GM18520 (cell line): ENCODE results near the gene KATNB1.

ENCODE experiments used
- ATAC-seq: cut with Tn5 transposase; IDR thresholded peaks from one replicate; pipeline ENCODE4 v1.9.1; 2021; ENCODE audit not compliant: unreplicated experiment

The KATNB1 gene

DNA sequence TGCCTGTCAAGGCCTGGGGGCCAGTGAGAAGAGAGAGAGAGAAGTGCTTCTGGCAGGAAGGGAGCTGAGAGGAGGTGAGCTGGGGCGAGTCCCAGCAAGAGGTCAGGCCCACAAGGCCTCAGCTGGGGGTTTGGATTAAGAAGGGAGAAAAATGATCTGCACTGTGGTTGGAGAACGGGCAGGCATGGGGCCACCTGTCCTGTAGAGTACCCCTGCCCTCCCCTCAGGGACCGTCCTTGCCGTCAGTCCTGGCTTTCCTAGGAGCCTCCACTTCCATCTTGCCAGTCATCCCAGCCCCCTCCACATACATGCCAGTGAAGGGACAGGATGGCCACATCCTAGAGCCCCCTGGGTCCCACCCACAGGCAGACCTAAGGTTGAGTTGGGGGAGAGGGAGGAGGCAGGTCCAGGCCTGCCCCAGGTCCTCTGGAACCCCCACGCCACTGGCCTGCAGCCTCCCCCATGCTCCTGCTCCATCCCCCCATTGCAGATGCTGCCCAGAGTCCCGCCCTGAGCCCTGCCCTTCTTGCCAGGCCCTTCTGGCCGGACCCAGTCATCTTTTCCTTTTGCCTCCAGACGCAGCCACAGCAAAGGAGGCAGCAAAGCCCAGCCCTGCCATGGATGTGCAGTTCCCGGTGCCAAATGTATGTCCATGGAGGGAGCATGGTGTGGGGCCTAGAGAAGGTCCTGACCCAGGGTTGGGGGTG lies 18.9 kb downstream of the KATNB1 start:
- ATAC-seq = no peak

DNA sequence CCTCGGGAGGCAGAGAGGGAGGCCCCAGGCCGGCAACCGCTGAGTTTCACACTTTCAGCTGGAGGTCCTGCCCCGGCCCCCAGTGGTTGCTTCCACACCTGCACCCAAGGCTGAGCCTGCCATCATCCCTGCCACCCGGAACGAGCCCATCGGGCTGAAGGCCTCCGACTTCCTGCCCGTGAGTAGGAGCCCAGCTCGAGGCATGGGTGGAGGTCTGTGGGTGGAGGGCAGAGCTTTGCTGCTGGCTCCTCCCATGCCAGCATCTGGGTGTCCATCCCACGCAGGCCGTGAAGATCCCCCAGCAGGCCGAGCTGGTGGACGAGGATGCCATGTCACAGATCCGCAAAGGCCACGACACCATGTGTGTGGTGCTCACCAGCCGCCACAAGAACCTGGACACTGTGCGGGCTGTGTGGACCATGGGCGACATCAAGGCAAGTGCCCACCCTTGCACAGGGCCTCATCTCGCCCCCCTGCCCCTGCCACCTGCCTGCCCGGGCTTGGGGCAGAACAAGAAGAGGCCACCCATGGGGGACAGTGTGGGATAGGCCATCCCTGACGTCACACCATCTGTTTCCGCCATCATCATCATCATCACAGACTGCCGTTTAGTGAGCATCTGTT lies 19.6 kb downstream of the KATNB1 start:
- ATAC-seq = no peak

DNA sequence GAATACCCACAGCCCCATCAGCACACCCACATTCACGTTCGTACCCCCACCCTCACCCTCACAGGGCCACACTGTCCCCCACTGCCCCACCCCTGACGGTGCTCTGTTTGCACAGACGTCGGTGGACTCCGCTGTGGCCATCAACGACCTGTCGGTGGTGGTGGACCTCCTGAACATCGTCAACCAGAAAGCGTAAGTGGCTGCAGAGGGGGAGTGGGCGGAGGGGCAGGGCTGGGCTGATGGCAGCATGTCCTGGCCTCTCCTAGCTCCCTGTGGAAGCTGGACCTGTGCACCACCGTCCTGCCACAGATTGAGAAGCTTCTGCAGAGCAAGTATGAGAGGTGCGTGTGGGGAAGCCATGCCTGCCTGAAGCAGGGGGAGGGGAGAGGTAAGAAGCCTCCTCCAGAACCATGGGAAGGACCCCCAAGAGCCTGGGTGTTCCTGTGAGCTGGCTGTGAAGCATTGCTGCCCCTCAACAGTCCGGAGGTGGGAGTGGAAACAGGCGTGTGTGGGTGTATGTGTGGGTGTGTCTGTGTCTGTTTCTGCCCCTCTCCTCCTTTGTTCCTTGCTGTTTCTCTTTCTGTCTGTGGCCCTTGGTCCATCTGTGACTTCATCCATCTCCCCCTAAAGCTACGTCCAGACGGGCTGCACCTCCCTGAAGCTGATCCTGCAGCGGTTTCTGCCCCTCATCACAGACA lies 20.3 kb downstream of the KATNB1 start:
- no peak for ATAC-seq

DNA sequence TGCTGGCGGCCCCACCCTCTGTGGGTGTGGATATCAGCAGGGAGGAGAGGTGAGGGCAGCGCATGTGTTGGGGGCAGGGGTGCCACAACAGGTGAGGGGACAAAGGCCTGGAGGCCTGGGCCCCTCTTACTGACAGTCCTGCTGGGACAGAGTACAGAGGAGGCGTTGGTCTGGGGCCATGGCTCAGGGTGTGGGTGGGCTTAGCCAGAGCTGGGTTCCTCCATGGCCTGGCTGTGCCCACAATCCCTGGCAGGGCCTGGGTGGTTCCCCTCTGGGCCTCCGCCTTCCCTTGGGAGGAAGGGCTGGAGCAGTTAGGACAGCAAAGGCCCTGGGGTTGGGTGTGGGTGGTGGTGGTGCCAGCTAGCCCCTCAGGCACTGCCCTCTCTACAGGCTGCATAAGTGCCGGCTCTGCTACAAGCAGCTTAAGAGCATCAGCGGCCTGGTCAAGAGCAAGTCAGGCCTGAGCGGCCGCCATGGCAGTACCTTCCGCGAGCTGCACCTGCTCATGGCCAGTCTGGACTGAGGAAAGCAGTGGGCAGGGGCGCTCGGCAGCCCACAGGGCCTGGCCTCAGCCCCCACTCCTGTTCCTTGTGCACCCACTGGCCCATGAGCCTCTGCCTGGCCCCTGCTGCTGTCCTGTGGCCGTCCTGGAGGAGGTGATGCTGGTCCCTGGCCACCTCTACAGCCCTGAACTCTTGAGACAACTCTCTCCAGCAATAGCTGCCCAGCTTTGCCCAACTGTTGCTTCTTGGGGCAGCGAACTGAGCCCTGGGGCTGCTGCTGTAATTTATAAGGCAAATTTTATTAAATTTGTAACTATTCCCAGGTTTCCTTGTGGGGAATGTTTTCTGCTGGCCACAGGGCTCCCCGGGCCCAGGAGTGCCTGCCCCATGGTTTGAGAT lies 21.1 kb downstream of the KATNB1 start:
- no peak for ATAC-seq

DNA sequence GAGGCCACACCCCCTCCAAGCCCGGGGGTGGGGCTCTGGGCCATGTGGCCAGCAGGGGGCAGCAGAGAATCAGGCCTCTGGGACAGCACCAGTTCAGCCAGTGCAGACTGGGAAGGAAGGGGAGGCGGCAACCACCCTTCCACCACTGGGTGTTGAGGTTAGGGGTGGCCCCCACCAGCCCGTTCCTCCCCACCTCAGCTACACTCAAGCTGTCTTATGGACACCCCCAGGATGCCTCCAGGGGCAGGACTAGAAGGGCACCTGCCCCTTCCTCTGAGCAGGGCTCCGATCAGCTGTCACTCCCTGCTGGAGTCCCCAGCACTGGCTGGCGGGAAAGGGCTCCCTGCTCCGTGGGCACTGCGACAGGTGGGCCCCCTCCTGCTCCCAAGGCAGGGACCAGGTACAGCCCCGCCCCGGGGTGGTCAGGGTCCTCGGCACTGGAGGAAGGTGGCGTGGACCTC lies 21.8 kb downstream of the KATNB1 start:
- ATAC-seq = peak; percentile 83

DNA sequence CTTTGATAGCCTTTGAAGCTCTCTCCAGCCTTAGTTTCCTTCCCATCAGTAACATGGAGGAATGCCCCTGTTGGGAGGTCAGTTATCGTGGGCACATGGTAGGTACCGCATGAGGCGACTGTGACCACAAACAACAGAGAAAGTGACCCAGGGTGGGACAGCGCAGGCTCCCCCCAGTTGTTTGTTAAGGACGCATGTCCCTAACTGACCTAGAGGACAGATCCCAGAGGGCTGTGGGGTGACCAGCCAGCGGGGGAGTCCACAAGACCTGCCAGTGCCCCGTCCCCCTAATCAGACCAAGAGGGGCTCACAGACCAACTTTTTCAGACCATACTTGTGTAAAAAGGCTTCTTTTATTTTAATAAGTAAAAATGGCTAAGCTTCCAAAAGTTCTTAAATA lies 22.3 kb downstream of the KATNB1 start:
- no peak for ATAC-seq

DNA sequence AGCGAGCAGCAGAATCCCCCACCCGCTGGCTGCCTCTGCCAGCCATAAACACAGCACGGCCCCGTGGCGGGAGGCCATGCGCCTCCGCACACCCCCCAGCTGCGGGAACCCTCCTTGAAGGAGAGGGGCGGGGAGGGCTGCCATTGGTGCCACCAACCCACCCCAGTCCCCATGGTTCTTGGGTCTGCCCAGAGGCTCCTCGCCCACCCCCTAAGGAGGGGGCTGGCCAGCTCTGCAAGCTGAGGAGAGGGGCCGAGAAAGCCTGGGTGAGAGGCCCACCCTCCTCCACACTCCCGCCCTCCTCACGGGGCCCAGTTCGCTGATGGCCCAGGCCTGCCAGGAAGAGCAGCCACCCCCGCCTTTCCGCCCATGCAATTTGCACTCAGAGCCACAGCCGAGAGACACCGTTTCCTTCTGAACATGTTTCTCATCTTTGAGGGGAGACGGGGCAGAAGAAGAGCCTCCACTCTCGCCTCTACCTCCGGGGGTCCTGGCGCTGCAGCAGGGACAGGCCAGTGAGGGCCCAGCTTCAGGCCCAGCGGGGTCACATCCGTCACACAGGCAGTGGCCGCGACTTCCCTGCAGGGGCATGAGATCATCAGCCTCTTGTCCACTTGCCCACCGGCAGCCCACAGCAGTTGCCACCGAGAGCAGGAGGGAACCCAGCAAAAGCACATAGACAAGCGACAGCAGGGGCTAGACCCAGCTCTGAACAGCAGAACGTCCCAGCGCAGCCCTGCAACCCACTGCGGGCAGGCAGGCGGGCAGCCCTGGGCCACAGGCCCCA lies 23.0 kb downstream of the KATNB1 start:
- ATAC-seq = no peak

DNA sequence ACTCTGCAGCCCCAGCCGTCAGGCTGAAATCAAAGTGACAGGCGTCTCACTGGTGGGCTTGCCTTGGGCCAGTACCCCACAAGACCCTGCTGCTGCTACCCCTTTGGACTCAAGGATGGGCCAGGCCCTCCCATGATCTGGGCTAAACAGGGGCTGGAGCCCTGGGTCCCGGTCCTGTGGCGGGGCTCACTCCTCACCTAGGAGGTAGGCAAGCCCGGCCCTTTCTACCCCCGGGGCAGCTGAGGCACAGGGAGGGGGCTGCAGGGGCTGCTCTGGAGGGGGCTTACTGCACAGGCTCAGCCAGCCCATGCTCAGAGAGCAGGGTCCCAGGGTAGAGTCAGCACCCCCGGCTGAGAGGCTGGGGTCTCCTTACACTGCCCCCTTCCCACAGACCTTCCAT lies 23.6 kb downstream of the KATNB1 start:
- ATAC-seq = no peak

DNA sequence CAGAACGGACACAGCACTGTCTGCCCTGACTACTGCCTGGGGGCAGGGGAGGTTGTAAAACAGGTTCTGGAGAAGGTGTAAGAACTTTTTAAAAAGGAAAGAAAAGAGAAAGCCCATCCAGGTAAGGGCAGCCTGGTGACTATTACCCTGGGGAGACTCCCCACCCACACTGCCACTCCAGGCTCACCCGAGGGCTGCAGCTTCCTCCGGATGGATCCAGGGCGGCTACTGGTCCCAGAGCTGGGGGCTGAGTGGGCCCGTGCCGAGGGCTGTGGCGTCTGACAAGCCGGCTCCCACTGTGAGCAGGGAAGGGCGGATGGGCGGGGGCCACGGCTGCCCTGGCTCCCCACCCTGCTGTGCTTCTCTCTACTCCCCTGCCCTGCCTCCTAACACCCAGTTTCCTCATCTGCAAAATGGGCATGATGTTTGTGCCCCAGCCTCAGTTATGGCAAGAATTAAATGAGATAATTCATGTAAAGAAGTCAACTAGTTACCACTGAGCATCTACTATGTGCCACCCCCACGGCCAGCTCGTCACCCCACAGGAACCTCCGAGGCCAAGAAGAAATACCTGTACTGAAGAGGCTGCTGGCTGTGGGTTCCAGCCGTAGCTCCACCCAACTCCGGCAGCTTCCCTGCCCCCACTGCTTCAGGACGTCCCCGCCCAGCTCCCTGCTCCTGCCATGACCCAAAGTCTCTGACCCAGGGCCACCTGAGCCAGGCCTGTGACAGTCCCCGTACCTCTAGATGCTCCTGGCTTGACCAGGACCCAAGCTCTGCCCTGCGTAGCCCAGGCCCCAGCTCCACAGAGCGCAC lies 24.2 kb downstream of the KATNB1 start:
- no peak for ATAC-seq

DNA sequence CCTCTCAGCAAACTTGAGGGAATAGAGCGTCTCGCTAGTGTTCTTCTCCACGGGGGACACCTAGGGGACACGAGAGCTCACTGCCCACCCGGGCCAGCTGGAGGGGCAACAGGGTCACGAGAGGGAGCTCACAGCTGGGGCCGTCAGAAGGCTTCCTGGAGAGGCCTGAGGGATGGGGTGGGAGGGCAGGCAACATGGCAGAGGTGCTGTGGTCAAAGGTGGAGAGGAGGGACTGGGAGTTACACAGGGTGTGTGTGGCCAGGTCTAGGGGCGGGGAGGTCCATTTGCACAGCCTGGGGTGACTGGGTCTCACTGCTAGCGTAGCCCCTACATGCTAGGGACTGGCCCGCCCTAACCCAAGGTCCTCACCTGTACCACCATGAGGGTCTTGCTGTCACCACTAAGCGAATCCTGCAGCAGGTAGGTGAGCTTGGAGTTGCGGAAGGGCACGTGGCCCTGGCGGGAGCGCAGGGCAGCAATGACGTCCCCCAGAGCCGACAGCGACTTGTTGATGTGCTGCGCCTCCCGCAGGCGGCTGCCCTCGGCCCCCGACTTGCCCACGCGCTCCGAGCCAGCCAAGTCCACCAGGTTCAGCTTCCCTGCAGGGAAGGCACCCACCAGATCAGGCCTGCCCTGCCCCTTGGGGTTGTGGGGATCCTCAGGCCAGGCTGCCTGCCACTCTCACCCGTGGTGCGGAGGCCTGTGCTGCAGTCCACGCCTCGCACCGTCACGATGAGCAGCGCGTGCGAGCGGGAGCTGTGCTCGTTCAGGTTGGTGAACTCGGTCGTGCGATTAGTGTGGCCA lies 25.0 kb downstream of the KATNB1 start:
- ATAC-seq = no peak

DNA sequence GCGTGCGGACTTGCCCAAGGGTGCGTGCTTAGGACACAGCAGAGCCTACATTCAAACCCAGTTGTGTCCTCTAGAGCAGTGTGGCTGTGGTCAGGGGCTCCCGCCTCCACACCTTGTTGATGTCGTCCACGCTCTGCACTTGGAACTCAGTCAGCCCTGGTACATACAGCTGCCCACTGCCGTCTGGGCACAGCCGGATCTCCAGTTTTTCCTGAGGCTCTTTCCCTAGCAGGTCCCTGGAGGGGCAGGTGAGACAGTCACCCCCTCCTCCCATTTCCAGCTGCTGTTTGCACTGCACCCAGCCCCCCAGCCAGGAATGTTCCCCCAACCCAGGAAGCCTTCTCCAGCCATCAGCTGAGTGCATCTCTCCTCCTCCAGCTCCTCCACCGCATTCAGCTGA lies 25.7 kb downstream of the KATNB1 start:
- ATAC-seq = no peak

DNA sequence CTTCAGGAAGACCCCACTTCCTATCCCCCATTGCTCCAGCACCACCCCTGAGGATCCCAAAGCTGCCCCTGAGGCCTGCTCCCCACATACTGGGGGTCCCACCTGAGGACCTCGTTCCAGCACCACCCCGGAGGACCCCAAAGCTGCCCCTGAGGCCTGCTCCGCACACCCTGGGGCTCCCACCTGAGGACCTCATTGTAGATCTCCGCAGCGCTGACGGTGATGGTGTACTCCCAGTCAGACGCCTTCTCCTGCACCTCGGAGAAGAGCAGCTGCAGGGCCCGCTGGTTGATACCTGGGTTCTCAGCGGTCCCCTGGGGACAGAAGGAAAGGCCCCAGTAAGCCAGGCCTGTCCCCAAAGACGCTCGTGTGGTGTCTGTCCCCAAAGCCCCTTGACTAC lies 26.4 kb downstream of the KATNB1 start:
- no peak for ATAC-seq

DNA sequence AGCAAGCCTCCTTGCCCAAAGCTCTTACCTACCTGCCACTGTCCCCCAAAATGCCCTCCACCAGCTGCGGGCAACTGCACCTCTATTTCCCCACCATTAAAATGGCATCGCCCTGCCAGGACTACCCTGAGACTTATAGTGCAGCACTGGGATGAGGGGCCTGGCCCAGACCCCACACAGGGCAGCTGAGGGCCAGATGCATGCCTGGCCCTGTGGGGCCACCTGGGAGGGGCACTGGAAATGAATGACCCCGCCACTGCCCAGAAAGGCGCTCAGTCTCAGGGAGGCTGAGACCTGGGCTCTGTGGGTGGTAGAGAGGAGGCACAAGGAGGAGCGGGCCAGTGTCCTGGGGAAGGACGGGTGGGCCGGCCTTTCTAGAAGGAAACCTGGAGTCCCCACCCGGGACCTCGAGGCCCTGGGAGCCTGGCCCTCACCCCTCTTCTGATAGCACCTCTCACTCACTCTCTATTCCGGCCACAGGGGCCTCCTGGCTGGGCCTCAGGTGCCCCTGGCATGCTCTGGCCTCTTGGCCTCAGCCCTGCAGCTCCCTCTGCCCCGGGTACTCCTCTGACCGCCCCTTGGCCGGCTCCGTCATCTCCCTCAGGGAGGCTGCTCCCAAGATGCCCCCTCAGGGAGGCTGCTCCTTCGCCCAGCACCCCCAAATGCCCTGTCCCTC lies 26.9 kb downstream of the KATNB1 start:
- ATAC-seq = no peak

DNA sequence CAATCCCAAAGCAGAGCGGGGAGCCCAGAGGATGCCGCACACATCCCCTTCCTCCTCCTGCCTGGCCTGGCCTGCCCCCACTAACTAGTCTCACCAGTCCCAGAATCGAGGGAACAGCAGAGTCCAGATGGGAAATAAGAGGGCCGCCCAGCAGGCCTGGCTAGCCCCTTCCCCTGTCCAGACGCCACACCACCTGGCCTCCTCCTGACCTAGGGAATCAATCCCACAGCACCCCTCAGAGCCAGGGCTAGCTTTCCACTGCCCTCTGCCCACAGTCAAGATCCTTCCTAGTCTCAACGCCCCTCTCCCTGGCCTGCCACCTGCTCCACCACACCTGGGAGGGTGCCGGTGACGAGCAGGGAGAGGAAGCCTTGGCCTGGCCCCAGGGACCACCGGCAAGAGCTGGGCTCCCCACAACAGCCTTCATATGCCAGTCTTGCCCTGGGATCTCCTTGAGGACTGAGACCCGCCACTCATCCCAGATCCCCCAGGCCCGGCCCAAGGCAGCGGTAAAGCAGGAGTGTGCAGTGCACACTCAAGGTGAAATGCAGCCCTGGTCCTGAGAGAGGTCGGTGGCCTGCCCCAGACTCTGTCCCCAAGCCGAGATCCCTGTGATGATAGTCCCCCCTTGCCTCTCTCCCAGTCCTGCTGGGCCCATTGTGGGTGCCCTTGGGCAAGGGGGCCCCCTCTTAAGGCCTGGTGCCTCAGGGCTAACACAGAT lies 27.9 kb downstream of the KATNB1 start:
- no peak for ATAC-seq

DNA sequence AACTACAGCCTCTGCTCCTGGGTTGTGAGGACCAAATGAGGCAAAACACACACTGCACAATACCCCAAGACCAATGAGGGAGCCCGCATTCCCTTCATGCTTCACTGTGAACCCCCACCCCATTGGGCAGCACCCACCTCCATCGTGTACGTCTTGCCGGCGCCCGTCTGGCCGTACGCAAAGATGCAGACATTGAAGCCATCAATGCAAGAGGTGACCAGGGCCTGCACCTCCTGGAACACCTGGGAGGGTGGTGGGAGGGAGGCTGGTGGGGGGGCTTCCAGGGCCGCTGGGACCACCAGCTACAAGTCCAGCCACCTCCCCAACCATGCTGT lies 28.4 kb downstream of the KATNB1 start:
- no peak for ATAC-seq

DNA sequence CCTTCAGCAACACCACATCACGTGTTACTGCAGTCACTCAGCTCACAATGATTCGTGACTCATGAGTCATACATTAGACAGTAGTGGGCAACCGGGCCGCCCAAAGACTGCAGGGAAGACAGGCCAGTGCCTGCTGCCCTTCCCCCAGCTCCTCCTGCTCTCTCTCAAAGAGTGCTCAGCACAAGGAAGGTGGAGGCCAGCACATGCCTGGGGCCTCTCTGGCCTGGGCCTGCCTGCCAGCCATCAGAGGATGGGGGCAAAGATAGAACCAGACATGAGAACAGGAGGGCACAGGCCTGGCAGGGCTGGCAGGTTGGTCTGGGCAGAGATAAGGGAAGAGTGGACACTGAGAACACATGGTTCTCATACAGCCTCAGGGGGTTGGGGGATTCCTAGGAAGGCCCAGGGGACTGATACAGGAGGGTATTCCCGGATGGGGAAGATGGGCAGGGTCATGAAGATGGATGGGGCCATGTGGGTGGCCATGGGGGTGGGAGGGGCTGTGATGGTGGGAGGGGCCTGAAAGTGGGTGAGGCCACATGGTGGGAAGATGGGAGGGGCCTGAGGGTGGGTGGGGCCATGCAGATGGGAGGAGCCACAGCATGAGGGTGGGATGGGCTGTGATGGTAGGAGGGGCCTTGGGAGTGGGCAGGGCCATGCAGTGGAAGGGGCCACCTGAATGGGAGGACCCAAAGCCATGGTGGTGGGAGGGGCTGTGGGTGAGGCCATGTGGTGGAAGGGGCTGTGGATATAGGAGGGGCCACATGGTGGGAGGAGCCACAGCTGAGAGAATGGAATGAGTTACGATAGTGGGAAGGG lies 29.0 kb downstream of the KATNB1 start:
- no peak for ATAC-seq

DNA sequence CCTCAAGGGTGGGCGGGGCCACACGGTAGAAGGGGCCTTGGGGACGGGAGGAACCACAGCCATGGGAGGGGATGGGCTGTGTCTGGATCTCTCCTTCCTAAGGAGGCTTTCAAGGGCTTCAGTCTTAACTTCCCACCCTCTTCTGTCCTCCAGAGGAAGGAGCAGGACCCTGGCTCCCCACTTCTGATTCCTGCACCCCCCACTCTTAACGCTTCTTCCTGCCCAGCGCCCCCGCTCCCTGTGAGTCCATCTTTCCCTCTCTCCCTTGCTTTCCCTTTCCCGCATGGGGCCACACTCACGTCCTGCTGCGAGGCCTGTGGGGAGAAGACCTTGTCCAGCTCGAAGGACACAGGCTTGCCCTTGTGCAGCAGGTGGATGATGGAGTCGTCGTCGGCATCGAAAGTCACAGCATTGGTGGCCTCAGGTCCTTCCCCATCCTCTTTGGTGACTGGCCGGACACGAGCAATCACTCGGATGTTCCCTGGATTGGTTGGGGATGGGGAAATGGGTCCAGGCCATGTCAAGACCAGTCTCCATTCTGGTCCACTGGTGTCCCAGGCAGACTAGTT lies 29.7 kb downstream of the KATNB1 start:
- ATAC-seq = no peak
